CD4-positive, alpha-beta T cell (primary cell): Measurements from ENCODE around the gene TFPI. TPM values are rescaled to one million over a fixed set of nuclear protein-coding genes. Genes with fewer than 3 reads are reported as not detected.

Source experiments
- ATAC-seq: fragments of 200-7000 bp; cut with Tn5 transposase; one replicate; pipeline ENCODE4 v1.10.0; 2022; ENCODE audit warnings: mild to moderate bottlenecking; ENCODE audit not compliant: poor library complexity
- CTCF ChIA-PET: fragments of 350-600 bp; sonication (Branson Sonifier 250); formaldehyde crosslinking; loops from one replicate; lab custom pipeline; 2021; ENCODE audit warnings: antibody characterized with exemption, inconsistent platforms; lab: Charles Lee
- POLR2A ChIA-PET: fragments of 350-600 bp; sonication (Branson Sonifier 250); formaldehyde crosslinking; loops from one replicate; lab custom pipeline; 2021; ENCODE audit warnings: antibody characterized with exemption, inconsistent platforms; lab: Charles Lee
- DNase-seq, 14 experiments: peaks; one replicate each; pipeline ENCODE4 v3.0.0-alpha.2; 2013 to 2020; ENCODE audit warnings: mixed read lengths in 2 of 14
- H3K27ac ChIP-seq, 2 donors: one replicate each; pipeline versions ENCODE4 v1.5.1 to v1.7.0; 2013; ENCODE audit warnings: low read length in 2 of 2, low read depth in 1 of 2, mild to moderate bottlenecking in 1 of 2
- H3K27me3 ChIP-seq, 2 experiments: 1 replicate in 1 of 2; 2 replicates in 1 of 2; pipeline versions ENCODE4 v1.6.1 to v1.7.0; 2013; ENCODE audit warnings: low read length in 2 of 2, control low read depth in 1 of 2, mild to moderate bottlenecking in 1 of 2, moderate library complexity in 1 of 2; ENCODE audit not compliant: insufficient read depth in 2 of 2, control insufficient read depth in 1 of 2
- H3K36me3 ChIP-seq: one replicate; pipeline ENCODE4 v1.6.1; 2013; ENCODE audit warnings: low read length, control low read depth; ENCODE audit not compliant: insufficient read depth
- H3K4me1 ChIP-seq: one replicate; pipeline ENCODE4 v1.6.1; 2013; ENCODE audit warnings: low read length, control low read depth; ENCODE audit not compliant: insufficient read depth
- H3K4me3 ChIP-seq: one replicate; pipeline ENCODE4 v1.5.1; 2013; ENCODE audit warnings: mild to moderate bottlenecking, low read length, moderate library complexity
- H3K9me3 ChIP-seq, 2 experiments: 1 replicate in 1 of 2; 2 replicates in 1 of 2; pipeline versions ENCODE4 v1.6.1 to v1.7.0; 2013; ENCODE audit warnings: low read length in 2 of 2, mild to moderate bottlenecking in 2 of 2, control low read depth in 1 of 2, moderate library complexity in 1 of 2; ENCODE audit not compliant: control insufficient read depth in 1 of 2, insufficient read depth in 1 of 2
- H3K27ac Mint-ChIP-seq: one replicate; pipeline ENCODE4 v1.8.0; 2020; ENCODE audit warnings: mixed read lengths
- H3K27me3 Mint-ChIP-seq: one replicate; pipeline ENCODE4 v1.8.0; 2021; ENCODE audit warnings: mixed read lengths
- H3K36me3 Mint-ChIP-seq: one replicate; pipeline ENCODE4 v1.8.0; 2021; ENCODE audit warnings: low read depth, mixed read lengths
- H3K4me1 Mint-ChIP-seq: one replicate; pipeline ENCODE4 v1.8.0; 2021; ENCODE audit warnings: low read depth, mixed read lengths
- H3K4me3 Mint-ChIP-seq: one replicate; pipeline ENCODE4 v1.8.0; 2020; ENCODE audit warnings: mild to moderate bottlenecking, mixed read lengths
- H3K9me3 Mint-ChIP-seq: one replicate; pipeline ENCODE4 v1.8.0; 2020; ENCODE audit warnings: mixed read lengths
- CTCF ChIP-seq: fragments of 200-600 bp; IDR thresholded peaks from one replicate; pipeline ENCODE4 v1.8.0; 2022; ENCODE audit warnings: antibody characterized with exemption, mild to moderate bottlenecking
- intact Hi-C, 2 experiments: fragments of 100-400 bp; cut with DNase I in 1 of 2; cut with micrococcal nuclease in 1 of 2; formaldehyde crosslinking; loops; one replicate each; pipeline versions ENCODE4 v1.15.1 to v1.9.0; 2023 to 2025; cut with DNase I, micrococcal nuclease
- total RNA-seq, 174 experiments: library from RNA in 2 of 174; stranded (reverse) in 2 of 174; gene quantifications; one replicate each; pipeline ENCODE4 v1.2.3 and lab custom pipeline; 2021 to 2026

Gene TFPI
- total RNA-seq, 2 experiments from 2014 or later: 0.17 TPM; not detected in 1

- no peaks in the 10 kb centered on the region for H3K9me3 ChIP-seq
- DNase-seq: no peak
- ChIA-PET POLR2A (no interaction called here), CTCF (no interaction called here)
- H3K4me3 ChIP-seq: no peak overlapping the region
- H3K27ac ChIP-seq: no peak overlapping the region
- intact Hi-C loops: no loop called here
- H3K36me3 ChIP-seq: no peaks in the 10 kb centered on the region
- Mint-ChIP-seq H3K36me3 (no peaks in the 10 kb centered on the region), H3K4me3 (no peak overlapping the region), H3K27me3 (no peaks in the 10 kb centered on the region), H3K27ac (no peak overlapping the region), H3K9me3 (no peaks in the 10 kb centered on the region), H3K4me1 (no peaks in the 10 kb centered on the region)
- no peaks in the 10 kb centered on the region for H3K27me3 ChIP-seq
- no peak for TF ChIP-seq CTCF
- no peak for ATAC-seq
- no peaks in the 10 kb centered on the region for H3K4me1 ChIP-seq
Measured at GRCh38 chr2:187528042-187528441, 26.2 kb downstream of the TFPI start.

- Histone ChIP-seq H3K36me3 (no peaks in the 10 kb centered on the region), H3K9me3 (no peaks in the 10 kb centered on the region), H3K4me1 (no peaks in the 10 kb centered on the region), H3K4me3 (no peak overlapping the region), H3K27me3 (no peaks in the 10 kb centered on the region), H3K27ac (no peak overlapping the region)
- Mint-ChIP-seq H3K9me3 (no peaks in the 10 kb centered on the region), H3K4me3 (no peak overlapping the region), H3K36me3 (no peaks in the 10 kb centered on the region), H3K27ac (no peak overlapping the region), H3K4me1 (no peaks in the 10 kb centered on the region), H3K27me3 (no peaks in the 10 kb centered on the region)
- CTCF ChIA-PET: no interaction called here
- DNase-seq: no peak
- POLR2A ChIA-PET: no interaction called here
- no peak for TF ChIP-seq CTCF
- intact Hi-C loops: no loop called here
- no peak for ATAC-seq
Measured at GRCh38 chr2:187527262-187527661, 27.0 kb downstream of the TFPI start.

- no peak overlapping the region for H3K27ac ChIP-seq
Measured at GRCh38 chr2:187526792-187527191, 27.4 kb downstream of the TFPI start.

More at GRCh38 chr2:187526792-187527191, 27.4 kb downstream of the TFPI start:
- Histone ChIP-seq H3K4me3 (no peak overlapping the region), H3K9me3 (no peaks in the 10 kb centered on the region), H3K4me1 (no peaks in the 10 kb centered on the region), H3K36me3 (no peaks in the 10 kb centered on the region), H3K27me3 (no peaks in the 10 kb centered on the region)
- no peaks in the 10 kb centered on the region for H3K27me3 Mint-ChIP-seq
- no peak for DNase-seq
- intact Hi-C loops: no loop called here
- no peak for TF ChIP-seq CTCF
- ChIA-PET CTCF (no interaction called here), POLR2A (no interaction called here)
- no peak overlapping the region for H3K27ac Mint-ChIP-seq
- no peaks in the 10 kb centered on the region for H3K9me3 Mint-ChIP-seq
- no peaks in the 10 kb centered on the region for H3K36me3 Mint-ChIP-seq
- no peak overlapping the region for H3K4me3 Mint-ChIP-seq
- no peaks in the 10 kb centered on the region for H3K4me1 Mint-ChIP-seq
- no peak for ATAC-seq
